CD4-positive, alpha-beta T cell treated with Interleukin-1 beta for 1 hour (primary cell): ENCODE data around the gene DLG3.
"Not testable (repeated sequence)": the region's sequence is repeated elsewhere in the genome, so short reads cannot be mapped to it uniquely, and the experiment has no call there.

Experiments used
- DNase-seq, 2 donors: peaks; one replicate each; pipeline ENCODE4 v3.0.0-alpha.2; 2020 to 2022

DLG3 gene

GRCh38 chrX:70476934-70477733 lies 32.5 kb downstream of the DLG3 start:
- DNase-seq, result no peak

- no peak for DNase-seq
These were observed 33.1 kb downstream of the DLG3 start for GRCh38 chrX:70477734-70478075.

- no peak for DNase-seq
These were observed 34.1 kb downstream of the DLG3 start for GRCh38 chrX:70478526-70479245.

GRCh38 chrX:70479247-70479921 lies 34.7 kb downstream of the DLG3 start:
- DNase-seq, result no peak

- no peak for DNase-seq
These were observed 35.5 kb downstream of the DLG3 start for GRCh38 chrX:70479922-70480659.

GRCh38 chrX:70480660-70481018 lies 36.0 kb downstream of the DLG3 start:
- no peak for DNase-seq

- no peak for DNase-seq
These were observed 37.0 kb downstream of the DLG3 start for GRCh38 chrX:70481471-70482270.

GRCh38 chrX:70482300-70482699 lies 37.7 kb downstream of the DLG3 start:
- DNase-seq, result no peak

- DNase-seq, result no peak
These were observed 40.8 kb downstream of the DLG3 start for GRCh38 chrX:70485466-70485865.

- DNase-seq, result no peak
These were observed 44.2 kb downstream of the DLG3 start for GRCh38 chrX:70488856-70489255.

GRCh38 chrX:70494441-70494840 lies 49.8 kb downstream of the DLG3 start:
- DNase-seq, result no peak

- no peak for DNase-seq
These were observed 51.9 kb downstream of the DLG3 start for GRCh38 chrX:70496491-70496890.

GRCh38 chrX:70497026-70497425 lies 52.4 kb downstream of the DLG3 start:
- DNase-seq, result no peak

GRCh38 chrX:70498129-70498528 lies 53.5 kb downstream of the DLG3 start:
- DNase-seq, result no peak

- DNase-seq, result no peak
These were observed 56.2 kb downstream of the DLG3 start for GRCh38 chrX:70500826-70501225.

GRCh38 chrX:70504772-70505450 lies 60.3 kb downstream of the DLG3 start:
- no peak for DNase-seq

GRCh38 chrX:70505451-70505841 lies 60.8 kb downstream of the DLG3 start:
- DNase-seq, result no peak

- DNase-seq, result no peak
These were observed 63.8 kb downstream of the DLG3 start for GRCh38 chrX:70508296-70508911.

- DNase-seq, result no peak
These were observed 64.4 kb downstream of the DLG3 start for GRCh38 chrX:70509078-70509477.

- not testable (repeated sequence) for DNase-seq
These were observed 70.6 kb downstream of the DLG3 start for GRCh38 chrX:70515270-70515669.

GRCh38 chrX:70515692-70516091 lies 71.1 kb downstream of the DLG3 start:
- not testable (repeated sequence) for DNase-seq
